HepG2 (cell line): ENCODE measurements around the gene THAP6. TPM values are rescaled to one million over a fixed set of nuclear protein-coding genes. Genes with fewer than 3 reads are reported as not detected.
A peak's percentile ranks its signal among the peaks of the same experiment; 100 is the strongest.

Source experiments
- ADNP ChIP-seq: sonication (generic); formaldehyde crosslinking; IDR thresholded peaks from 2 replicates; pipeline ENCODE4 v1.4.0; 2020; ENCODE audit warnings: missing genetic modification reagents
- ATF7 ChIP-seq, 2 experiments: fragments of 450-650 bp in 1 of 2; sonication (generic) in 1 of 2; formaldehyde crosslinking in 1 of 2; IDR thresholded peaks; 2 replicates each; pipeline versions ENCODE4 v1.4.0 to v1.6.1; 2016 to 2020; ENCODE audit warnings: antibody characterized with exemption in 1 of 2, mild to moderate bottlenecking in 1 of 2, missing genetic modification reagents in 1 of 2
- CHCHD3 ChIP-seq: sonication (generic); formaldehyde crosslinking; IDR thresholded peaks from 2 replicates; pipeline ENCODE4 v1.8.0; 2022; ENCODE audit warnings: mild to moderate bottlenecking, missing genetic modification reagents, moderate library complexity
- HMGXB3 ChIP-seq: sonication (generic); formaldehyde crosslinking; IDR thresholded peaks from 2 replicates; pipeline ENCODE4 v1.4.0; 2020; ENCODE audit warnings: missing genetic modification reagents, borderline replicate concordance
- ISL2 ChIP-seq: sonication (generic); formaldehyde crosslinking; IDR thresholded peaks from 2 replicates; pipeline ENCODE4 v1.5.0; 2020; ENCODE audit warnings: missing genetic modification reagents
- SALL1 ChIP-seq: sonication (generic); formaldehyde crosslinking; IDR thresholded peaks from 2 replicates; pipeline ENCODE4 v1.8.0; 2022; ENCODE audit warnings: mild to moderate bottlenecking, missing genetic modification reagents
- THAP7 ChIP-seq: sonication (generic); formaldehyde crosslinking; IDR thresholded peaks from 2 replicates; pipeline ENCODE4 v1.8.1; 2023; ENCODE audit warnings: mild to moderate bottlenecking, missing genetic modification reagents
- THAP8 ChIP-seq: sonication (generic); formaldehyde crosslinking; IDR thresholded peaks from 2 replicates; pipeline ENCODE4 v1.5.1; 2020; ENCODE audit warnings: missing genetic modification reagents, mild to moderate bottlenecking, borderline replicate concordance
- ZBTB26 ChIP-seq: IDR thresholded peaks from 2 replicates; pipeline ENCODE4 v1.6.1; 2016; ENCODE audit warnings: missing compliant biosample characterization, missing genetic modification reagents, borderline replicate concordance
- ZNF44 ChIP-seq: sonication (generic); formaldehyde crosslinking; IDR thresholded peaks from 2 replicates; pipeline ENCODE4 v1.5.1; 2020; ENCODE audit warnings: mild to moderate bottlenecking, missing genetic modification reagents
- ZNF547 ChIP-seq: sonication (generic); formaldehyde crosslinking; IDR thresholded peaks from 2 replicates; pipeline ENCODE4 v1.5.1; 2020; ENCODE audit warnings: mild to moderate bottlenecking, missing genetic modification reagents
- polyA plus RNA-seq, 8 experiments: library from polyadenylated mRNA; depleted of rRNA in 3 of 8; stranded (reverse) in 7 of 8; unstranded in 1 of 8; fragments of >200 nt; fragmentation: Illumina TruSeq in 4 of 8; extraction: Trizol in 4 of 8; gene quantifications; 2 replicates each; pipeline versions ENCODE4 v1.2.1 to v1.2.3, GENCODE V29; 2011 to 2016; ENCODE audit warnings: low read depth in 4 of 8, missing spikeins in 1 of 8, mixed read lengths in 1 of 8; ENCODE audit not compliant: insufficient read depth in 1 of 8
- total RNA-seq, 5 experiments: library from RNA; depleted of rRNA; stranded (reverse); fragments of >200 nt; fragmentation: Illumina TruSeq; extraction: Trizol; gene quantifications; 2 replicates each; pipeline ENCODE4 v1.2.3, GENCODE V29; 2016; ENCODE audit warnings: low read depth in 1 of 5
- TF ChIP-seq, protein P1 (sequence below): sonication (generic); formaldehyde crosslinking; IDR thresholded peaks from 2 replicates; pipeline ENCODE4 v1.8.0; 2022; ENCODE audit warnings: mild to moderate bottlenecking, missing genetic modification reagents, moderate library complexity
- TF ChIP-seq, protein P2 (sequence below): sonication (generic); formaldehyde crosslinking; IDR thresholded peaks from 2 replicates; pipeline ENCODE4 v1.8.0; 2022; ENCODE audit warnings: missing genetic modification reagents, mild to moderate bottlenecking, moderate library complexity, borderline replicate concordance
- TF ChIP-seq, protein P3 (sequence below): sonication (generic); formaldehyde crosslinking; IDR thresholded peaks from 2 replicates; pipeline ENCODE4 v1.4.0; 2020; ENCODE audit warnings: missing genetic modification reagents; ENCODE audit errors: not compliant biosample characterization

The THAP6 gene
- total and polyA plus RNA-seq, 2 of the 13 experiments (the other 11 are each of a cell fraction or from before 2014, with no cell fraction given) = 9.3 to 14.7 TPM

DNA sequence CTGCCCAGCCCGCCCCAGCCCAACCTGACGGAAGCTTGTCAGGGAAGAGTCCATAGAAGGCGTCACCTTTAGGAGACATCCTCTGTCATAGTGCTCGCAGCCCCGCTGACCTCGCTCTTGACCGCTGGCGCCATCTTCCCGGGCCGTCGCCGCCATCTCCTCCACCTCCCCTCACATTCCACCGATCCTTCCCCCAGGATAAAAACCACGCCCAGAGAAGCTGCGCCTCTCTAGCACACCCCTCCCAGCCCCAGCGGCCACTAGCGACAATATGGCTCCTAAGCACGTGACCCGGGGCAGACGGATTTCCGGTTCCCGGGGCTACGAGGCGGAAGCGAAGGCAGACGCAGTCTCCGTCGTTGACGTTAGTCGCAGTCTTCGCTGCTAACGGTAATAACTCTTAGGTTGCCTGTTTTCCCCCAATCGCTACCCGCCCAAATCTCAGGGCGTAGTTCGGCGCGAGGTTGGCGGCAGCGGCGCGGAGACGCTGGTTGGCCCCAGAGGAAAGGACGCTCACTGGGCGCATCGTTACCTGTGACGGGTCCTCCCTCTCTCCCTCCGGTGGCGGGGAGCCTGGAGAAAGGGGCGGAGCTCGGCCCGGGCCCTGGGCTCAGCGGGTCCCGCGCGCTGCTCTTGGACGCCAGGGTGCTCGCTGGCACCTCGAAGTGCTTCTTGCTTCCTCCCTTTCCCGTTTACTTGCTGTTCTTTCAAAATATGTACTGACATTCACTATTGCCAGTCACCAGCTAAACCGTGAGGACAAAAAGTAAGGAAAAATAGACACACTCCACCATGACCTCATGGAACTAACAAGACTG lies at the start of gene THAP6, which contains the start of gene RCHY1 (continued):
- TF ChIP-seq ZNF547 (CRISPR knock-in tag) = peak; percentile 73
- TF ChIP-seq, protein P1, sequence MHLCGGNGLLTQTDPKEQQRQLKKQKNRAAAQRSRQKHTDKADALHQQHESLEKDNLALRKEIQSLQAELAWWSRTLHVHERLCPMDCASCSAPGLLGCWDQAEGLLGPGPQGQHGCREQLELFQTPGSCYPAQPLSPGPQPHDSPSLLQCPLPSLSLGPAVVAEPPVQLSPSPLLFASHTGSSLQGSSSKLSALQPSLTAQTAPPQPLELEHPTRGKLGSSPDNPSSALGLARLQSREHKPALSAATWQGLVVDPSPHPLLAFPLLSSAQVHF (CRISPR knock-in tag) = 0 out of 2 replicates have a peak, but pooled peaks have one; percentile 71
- TF ChIP-seq SALL1 (CRISPR knock-in tag) = peak; percentile 92
- TF ChIP-seq ATF7 (IDR thresholded peaks at IDR 0.05) = no peak
- no peak for TF ChIP-seq ATF7 (CRISPR knock-in tag; IDR thresholded peaks at IDR 0.05)
- TF ChIP-seq, protein P2, sequence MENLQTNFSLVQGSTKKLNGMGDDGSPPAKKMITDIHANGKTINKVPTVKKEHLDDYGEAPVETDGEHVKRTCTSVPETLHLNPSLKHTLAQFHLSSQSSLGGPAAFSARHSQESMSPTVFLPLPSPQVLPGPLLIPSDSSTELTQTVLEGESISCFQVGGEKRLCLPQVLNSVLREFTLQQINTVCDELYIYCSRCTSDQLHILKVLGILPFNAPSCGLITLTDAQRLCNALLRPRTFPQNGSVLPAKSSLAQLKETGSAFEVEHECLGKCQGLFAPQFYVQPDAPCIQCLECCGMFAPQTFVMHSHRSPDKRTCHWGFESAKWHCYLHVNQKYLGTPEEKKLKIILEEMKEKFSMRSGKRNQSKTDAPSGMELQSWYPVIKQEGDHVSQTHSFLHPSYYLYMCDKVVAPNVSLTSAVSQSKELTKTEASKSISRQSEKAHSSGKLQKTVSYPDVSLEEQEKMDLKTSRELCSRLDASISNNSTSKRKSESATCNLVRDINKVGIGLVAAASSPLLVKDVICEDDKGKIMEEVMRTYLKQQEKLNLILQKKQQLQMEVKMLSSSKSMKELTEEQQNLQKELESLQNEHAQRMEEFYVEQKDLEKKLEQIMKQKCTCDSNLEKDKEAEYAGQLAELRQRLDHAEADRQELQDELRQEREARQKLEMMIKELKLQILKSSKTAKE (CRISPR knock-in tag) = peak; percentile 67
- peak; percentile 75; the same call in 1 of the 2 replicates for TF ChIP-seq CHCHD3 (CRISPR knock-in tag)
- no peak for TF ChIP-seq ZNF44 (CRISPR knock-in tag)
- peak; percentile 44; the same call in 1 of the 2 replicates for TF ChIP-seq THAP8 (CRISPR knock-in tag)
- no peak for TF ChIP-seq ADNP (CRISPR knock-in tag)
- peak; percentile 63 for TF ChIP-seq ISL2 (CRISPR knock-in tag)
- 0 out of 2 replicates have a peak, but pooled peaks have one; percentile 53 for TF ChIP-seq THAP7 (CRISPR knock-in tag)
- peak; percentile 56; the same call in 1 of the 2 replicates for TF ChIP-seq HMGXB3 (CRISPR knock-in tag)
- TF ChIP-seq, protein P3, sequence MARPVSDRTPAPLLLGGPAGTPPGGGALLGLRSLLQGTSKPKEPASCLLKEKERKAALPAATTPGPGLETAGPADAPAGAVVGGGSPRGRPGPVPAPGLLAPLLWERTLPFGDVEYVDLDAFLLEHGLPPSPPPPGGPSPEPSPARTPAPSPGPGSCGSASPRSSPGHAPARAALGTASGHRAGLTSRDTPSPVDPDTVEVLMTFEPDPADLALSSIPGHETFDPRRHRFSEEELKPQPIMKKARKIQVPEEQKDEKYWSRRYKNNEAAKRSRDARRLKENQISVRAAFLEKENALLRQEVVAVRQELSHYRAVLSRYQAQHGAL (CRISPR knock-in tag) = peak; percentile 15
- peak; percentile 64; the same call in 1 of the 2 replicates for TF ChIP-seq ZBTB26 (CRISPR knock-in tag)
